HG03354 (cell line): ENCODE data around the gene AREL1.
"Not testable (repeated sequence)": the region's sequence is repeated elsewhere in the genome, so short reads cannot be mapped to it uniquely, and the experiment has no call there.

Experiments
- ATAC-seq: cut with Tn5 transposase; IDR thresholded peaks from one replicate; pipeline ENCODE4 v1.9.1; 2021; ENCODE audit warnings: mild to moderate bottlenecking; ENCODE audit not compliant: unreplicated experiment, poor library complexity, severe bottlenecking

AREL1 gene, protein sequence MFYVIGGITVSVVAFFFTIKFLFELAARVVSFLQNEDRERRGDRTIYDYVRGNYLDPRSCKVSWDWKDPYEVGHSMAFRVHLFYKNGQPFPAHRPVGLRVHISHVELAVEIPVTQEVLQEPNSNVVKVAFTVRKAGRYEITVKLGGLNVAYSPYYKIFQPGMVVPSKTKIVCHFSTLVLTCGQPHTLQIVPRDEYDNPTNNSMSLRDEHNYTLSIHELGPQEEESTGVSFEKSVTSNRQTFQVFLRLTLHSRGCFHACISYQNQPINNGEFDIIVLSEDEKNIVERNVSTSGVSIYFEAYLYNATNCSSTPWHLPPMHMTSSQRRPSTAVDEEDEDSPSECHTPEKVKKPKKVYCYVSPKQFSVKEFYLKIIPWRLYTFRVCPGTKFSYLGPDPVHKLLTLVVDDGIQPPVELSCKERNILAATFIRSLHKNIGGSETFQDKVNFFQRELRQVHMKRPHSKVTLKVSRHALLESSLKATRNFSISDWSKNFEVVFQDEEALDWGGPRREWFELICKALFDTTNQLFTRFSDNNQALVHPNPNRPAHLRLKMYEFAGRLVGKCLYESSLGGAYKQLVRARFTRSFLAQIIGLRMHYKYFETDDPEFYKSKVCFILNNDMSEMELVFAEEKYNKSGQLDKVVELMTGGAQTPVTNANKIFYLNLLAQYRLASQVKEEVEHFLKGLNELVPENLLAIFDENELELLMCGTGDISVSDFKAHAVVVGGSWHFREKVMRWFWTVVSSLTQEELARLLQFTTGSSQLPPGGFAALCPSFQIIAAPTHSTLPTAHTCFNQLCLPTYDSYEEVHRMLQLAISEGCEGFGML

DNA sequence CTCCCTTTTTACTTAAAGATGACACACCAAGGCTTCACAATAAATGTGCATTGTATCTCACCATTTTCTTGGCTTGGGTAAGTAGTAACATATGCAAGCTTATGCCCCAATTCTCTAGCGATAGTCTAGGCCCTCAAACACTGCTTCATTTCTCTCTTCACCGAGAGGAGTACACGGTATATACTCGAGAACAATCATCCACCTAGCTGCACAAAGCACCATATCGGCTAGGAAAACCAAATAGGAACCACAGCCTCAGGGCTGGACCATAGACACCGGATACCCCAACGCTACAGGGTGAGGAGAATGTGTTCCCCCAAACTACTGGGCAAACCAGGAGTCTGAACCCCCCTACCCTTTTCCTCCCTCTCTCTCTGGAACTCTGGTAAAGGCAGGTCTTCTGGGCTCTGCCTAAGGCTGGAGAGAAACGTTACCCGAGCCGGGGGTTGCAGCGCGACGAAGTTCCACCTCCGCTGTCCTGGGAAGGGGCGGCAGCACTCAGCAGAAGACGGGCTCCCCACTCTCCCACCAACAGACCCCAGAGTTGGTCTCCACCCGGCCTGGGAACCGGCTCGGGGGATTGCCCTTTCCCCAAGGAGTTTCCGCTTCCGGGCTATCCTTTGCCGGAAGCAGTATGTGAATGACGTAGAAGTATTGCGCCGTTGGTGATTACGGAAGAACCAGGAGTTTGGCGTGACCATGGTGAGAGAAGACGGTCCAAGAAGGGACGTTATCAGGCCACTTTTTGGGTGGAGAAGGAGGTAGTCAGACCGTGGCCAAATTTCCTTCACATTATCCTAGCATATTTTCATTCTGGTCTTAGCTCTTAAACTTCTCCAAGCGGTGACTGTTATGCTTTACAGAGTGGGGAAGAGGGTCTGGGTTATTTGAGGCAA lies at the start of gene AREL1, which contains the start of gene FCF1:
AREL1 (minus strand) TSS at position 582 of the 896 bp plus-strand sequence. CDS start 27,465 bp downstream, outside the sequence.
FCF1 (plus strand) TSS at position 646 of the 896 bp plus-strand sequence; CDS start at position 700, 54 bp downstream.
- peak; percentile 97 for ATAC-seq

DNA sequence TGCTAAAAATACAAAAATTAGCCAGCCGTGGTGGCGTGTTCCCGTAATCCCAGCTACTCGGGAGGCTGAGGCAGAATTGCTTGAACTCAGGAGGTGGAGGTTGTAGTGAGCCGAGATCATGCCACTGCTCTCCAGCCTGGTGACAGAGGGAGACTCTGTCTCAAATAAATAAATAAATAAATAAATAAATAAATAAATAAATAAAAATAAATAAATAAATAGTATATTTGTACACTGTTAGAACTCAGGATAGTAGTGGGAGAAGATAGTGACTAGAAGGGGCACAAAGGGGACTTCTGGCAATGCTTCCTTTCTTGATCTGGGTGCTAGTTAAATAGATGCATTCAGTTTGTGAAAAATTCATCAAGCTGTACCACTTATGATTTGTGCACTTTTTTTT lies 45.6 kb upstream of the AREL1 start:
- ATAC-seq, result not testable (repeated sequence)

- ATAC-seq, result no peak
Observed at GRCh38 chr14:74756326-74756725, 43.4 kb upstream of the AREL1 start.

DNA sequence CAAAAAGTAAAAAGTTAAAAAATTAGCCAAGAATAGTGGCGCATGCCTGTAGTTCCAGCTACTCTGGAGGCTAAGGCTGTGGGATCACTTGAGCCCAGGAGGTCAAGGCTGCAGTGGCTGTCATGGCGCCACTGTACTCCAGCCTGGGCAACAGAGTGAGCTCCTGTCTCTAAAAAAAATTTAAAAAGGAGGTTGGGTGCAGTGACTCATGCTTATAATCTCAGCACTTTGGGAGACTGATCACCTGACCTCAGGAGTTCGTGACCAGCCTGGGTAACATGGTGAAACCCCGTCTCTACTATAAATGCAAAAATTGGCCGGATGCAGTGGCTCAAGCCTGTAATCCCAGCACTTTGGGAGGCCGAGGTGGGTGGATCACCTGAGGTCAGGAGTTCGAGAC lies 42.0 kb upstream of the AREL1 start:
- no peak for ATAC-seq

GRCh38 chr14:74754157-74754556 lies 41.3 kb upstream of the AREL1 start:
- no peak for ATAC-seq

DNA sequence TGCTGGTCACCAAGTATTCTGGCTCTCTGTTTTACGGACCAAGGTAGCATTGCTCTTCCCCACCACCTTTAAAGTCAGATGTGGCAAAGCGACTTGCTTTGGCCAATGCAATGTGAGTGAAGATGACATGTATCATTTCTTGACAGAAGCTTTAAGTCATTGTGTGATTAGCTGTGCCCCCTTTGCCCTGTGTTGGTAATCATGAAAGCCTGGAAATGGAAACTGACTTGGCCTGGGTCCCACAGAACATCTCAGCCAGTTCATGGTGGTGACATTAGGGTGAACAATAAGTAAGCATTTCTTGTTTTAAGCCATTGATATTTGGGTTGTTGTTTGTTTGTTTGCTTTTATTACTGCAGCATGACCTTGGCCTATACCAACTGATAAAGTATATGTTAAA lies 34.4 kb upstream of the AREL1 start:
- ATAC-seq, result no peak

DNA sequence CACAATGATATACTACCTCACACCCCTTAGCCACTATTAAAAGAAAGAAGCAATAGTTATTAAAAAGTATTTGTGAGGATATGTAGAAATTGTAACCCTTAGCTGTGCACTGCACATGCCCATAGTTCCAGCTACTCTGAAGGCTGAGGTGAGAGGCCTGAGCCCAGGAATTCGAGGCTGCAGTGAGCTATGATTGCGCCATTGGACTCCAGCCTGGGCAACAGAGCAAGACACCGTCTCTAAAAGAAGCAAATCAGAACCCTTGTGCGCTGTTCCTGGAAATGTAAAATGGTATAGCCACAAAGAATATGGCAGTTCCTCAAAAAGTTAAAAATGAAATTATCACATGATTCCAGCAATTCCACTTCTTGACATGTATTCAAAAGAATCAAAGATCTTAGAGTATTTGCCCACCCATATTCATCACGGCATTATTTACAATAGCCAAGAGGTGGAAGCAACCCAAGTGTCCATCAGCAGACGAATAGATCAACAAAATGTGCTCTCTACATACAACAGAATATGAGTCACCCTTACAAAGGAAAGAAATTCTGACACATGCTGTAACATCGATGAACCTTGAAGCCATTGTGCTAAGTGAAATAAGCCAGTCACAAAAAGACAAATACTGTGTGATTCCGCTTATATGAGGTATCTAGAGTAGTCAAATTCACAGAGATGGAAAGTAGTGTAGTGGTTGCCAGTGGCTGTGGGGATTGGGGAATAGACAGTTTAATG lies 26.6 kb upstream of the AREL1 start:
- no peak for ATAC-seq

- no peak for ATAC-seq
Observed at GRCh38 chr14:74737753-74738325, 25.0 kb upstream of the AREL1 start.

GRCh38 chr14:74735125-74735524 lies 22.2 kb upstream of the AREL1 start:
- no peak for ATAC-seq

GRCh38 chr14:74733221-74733620 lies 20.3 kb upstream of the AREL1 start:
- ATAC-seq, result no peak

- no peak for ATAC-seq
Observed at GRCh38 chr14:74732387-74732786, 19.5 kb upstream of the AREL1 start.

GRCh38 chr14:74723134-74723533 lies 10.3 kb upstream of the AREL1 start:
- no peak for ATAC-seq

DNA sequence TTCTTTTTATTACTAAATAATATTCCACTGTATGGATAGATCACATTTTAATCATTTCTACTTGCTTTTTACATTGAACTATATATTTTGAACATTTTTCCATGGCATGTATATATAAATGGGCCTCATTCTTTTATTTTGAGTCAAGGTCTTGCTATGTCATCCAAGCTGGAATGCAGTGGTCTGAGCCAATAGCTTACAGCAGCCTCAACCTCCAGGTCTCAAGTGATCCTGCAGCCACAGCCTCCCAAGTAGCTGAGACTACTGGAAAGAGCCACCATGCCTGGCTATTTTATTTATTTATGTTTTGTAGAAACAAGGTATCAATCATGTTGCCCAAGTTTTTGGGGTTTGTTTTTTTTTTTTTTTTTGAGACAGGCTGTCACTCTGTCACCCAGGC lies 7.6 kb upstream of the AREL1 start:
- ATAC-seq, result no peak

DNA sequence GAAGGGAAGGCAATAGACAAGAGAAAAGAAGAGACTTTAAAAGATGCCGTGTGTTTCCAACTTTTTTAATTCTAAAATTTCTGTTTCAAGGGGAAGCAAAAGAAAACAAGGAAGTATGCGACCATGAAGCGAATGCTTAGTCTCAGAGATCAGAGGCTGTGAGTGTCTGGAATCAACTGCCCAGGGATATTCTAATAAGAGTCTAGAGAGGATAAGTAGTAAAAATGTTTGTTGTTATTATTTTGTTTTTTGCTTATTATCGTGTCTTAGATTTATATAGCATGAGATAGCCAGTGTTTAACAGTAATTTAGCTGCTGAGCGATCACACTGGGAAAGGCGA lies 485 bp upstream of the AREL1 start:
- ATAC-seq, result peak; percentile 15

DNA sequence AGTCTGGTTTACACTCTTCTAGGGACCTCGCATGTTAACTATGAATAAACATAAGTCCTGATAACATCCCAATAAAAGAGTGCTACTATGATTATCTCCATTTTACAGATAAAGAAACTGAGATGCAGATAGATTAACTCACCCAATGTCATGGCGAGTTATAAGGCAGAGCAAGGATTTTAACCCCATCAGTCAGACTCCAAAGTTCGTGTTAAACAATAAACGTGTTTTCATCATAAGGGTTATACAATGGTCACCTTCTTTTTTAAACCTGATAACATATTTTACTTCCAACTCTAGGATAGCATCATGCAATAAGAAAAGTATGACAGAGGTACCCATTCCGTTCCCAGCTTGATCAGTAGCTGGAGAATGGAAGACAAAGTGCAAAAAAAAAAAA lies 1.2 kb downstream of the AREL1 start:
- ATAC-seq, result no peak

- no peak for ATAC-seq
Observed at GRCh38 chr14:74710480-74710879, 2.4 kb downstream of the AREL1 start.

- no peak for ATAC-seq
Observed at GRCh38 chr14:74705613-74706500, 7.0 kb downstream of the AREL1 start.

DNA sequence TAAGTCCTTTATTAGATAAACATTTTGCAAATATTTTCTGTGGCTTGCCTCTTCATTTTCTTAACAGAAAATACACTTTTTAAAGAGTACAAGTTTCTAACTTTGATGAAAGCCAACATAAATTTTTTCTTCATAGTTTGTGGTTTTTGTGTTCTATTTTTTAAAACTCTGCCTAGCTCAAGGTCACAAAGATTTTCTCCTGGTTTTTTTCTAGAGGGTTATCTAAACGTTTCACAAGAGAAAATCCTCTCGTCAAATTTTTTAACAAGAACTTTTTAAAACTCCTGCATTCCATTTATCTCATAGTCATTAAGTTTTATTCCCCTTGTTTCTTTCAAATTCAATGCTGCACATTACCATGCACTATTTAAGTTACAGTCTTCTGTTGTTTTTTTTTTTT lies 8.2 kb downstream of the AREL1 start:
- no peak for ATAC-seq
